Measurements from ENCODE around the gene SETD3.

Gene SETD3

GRCh38 chr14:99516156-99516870, 35.7 kb upstream of the SETD3 start:
- DNase-seq, result no peak

- no peak for DNase-seq
These were observed 34.9 kb upstream of the SETD3 start for GRCh38 chr14:99515301-99516155.

- no peak for DNase-seq
These were observed 34.1 kb upstream of the SETD3 start for GRCh38 chr14:99514552-99515300.

GRCh38 chr14:99513946-99514551, 33.4 kb upstream of the SETD3 start:
- no peak for DNase-seq

GRCh38 chr14:99513183-99513694, 32.6 kb upstream of the SETD3 start:
- no peak for DNase-seq

- no peak for DNase-seq
These were observed 32.0 kb upstream of the SETD3 start for GRCh38 chr14:99512571-99513182.

- DNase-seq, result no peak
These were observed 31.4 kb upstream of the SETD3 start for GRCh38 chr14:99512110-99512449.

- DNase-seq, result no peak
These were observed 30.9 kb upstream of the SETD3 start for GRCh38 chr14:99511421-99512109.

GRCh38 chr14:99510556-99511139, 30.0 kb upstream of the SETD3 start:
- no peak for DNase-seq

GRCh38 chr14:99509871-99510555, 29.4 kb upstream of the SETD3 start:
- DNase-seq, result no peak

- DNase-seq, result no peak
These were observed 28.4 kb upstream of the SETD3 start for GRCh38 chr14:99508896-99509629.

- DNase-seq, result no peak
These were observed 27.4 kb upstream of the SETD3 start for GRCh38 chr14:99507860-99508640.

- no peak for DNase-seq
These were observed 25.6 kb upstream of the SETD3 start for GRCh38 chr14:99506276-99506675.

- no peak for DNase-seq
These were observed 24.4 kb upstream of the SETD3 start for GRCh38 chr14:99505089-99505488.

- no peak for DNase-seq
These were observed 23.3 kb upstream of the SETD3 start for GRCh38 chr14:99503848-99504453.

- no peak for DNase-seq
These were observed 22.3 kb upstream of the SETD3 start for GRCh38 chr14:99502989-99503421.

- DNase-seq, result no peak
These were observed 17.2 kb upstream of the SETD3 start for GRCh38 chr14:99497894-99498293.

GRCh38 chr14:99497341-99497740, 16.7 kb upstream of the SETD3 start:
- no peak for DNase-seq

- no peak for DNase-seq
These were observed 3.4 kb upstream of the SETD3 start for GRCh38 chr14:99484106-99484505.

Measured in KG1 (cell line).